ENCODE data around the gene DPM3. TPM values are rescaled to one million over a fixed set of nuclear protein-coding genes. Genes with fewer than 3 reads are reported as not detected.

DPM3 gene
- total RNA-seq (2012; rRNA removed) (29.0 and 30.6 TPM in 2 replicates), polyA plus RNA-seq (2012; rRNA removed) (129 and 138 TPM in 2 replicates), Bru-seq, nascent RNA (percentile 76 among the genes with signal in this experiment), BruChase-seq, experiment 1, labeled RNA remaining after a 6-hour chase (percentile 76 among the genes with signal in this experiment), BruChase-seq, experiment 2, labeled RNA remaining after a 2-hour chase (percentile 77 among the genes with signal in this experiment)
- polyA plus RNA-seq (2012; cell fraction: cytosol; rRNA removed): 211 and 435 TPM in 2 replicates
- 30.8 and 68.8 TPM in 2 replicates for polyA plus RNA-seq (2012; cell fraction: nucleus; rRNA removed; ENCODE audit: low replicate concordance)
- long read RNA-seq, transcript DPM3-203 (2 exons, 409 nt): major isoform, 10 of 18 reads
- long read RNA-seq, transcript DPM3-202 (1 exons, 517 nt): minor isoform, 5 of 18 reads
- long read RNA-seq, partial matches to known transcripts: 0 of 18 reads
- long read RNA-seq, other reads (novel, unspliced or antisense): 0 of 18 reads

GRCh38 chr1:155139895-155140629, at the start of gene DPM3:
Gene DPM3 (minus strand): TSS chr1:155140531. CDS start chr1:155140240, 291 bp downstream.
- peak within 1 kb of the TSS; percentile 80 for H2BK5ac ChIP-seq (ENCODE audit: low read depth, low read length, poor library complexity, severe bottlenecking)
- no peak within 1 kb of the TSS for H2BK15ac ChIP-seq (ENCODE audit: low read depth, low read length)
- H2BK20ac ChIP-seq (ENCODE audit: low read depth, low read length): no peak within 1 kb of the TSS
- peak within 1 kb of the TSS; percentile 83 for H3K27ac ChIP-seq (ENCODE audit: insufficient read depth, low read length)
- peak within 1 kb of the TSS; percentile 79 for H3K4me3 ChIP-seq (ENCODE audit: insufficient read depth, low read depth, low read length)
- dilution Hi-C loops (cut with HindIII; ENCODE audit: low sequenced_read_pairs, unreplicated experiment): no loop called here
- peak within 1 kb of the TSS; percentile 77 to 97 for H4K8ac ChIP-seq (ENCODE audit: low read depth in 2 of 2, low read length in 2 of 2)
- peaks cover 4% of the 10 kb centered on the region; the same call in 1 of the 2 replicates for H3K4me1 ChIP-seq (ENCODE audit: control insufficient read depth, insufficient read depth, low read length)
- peak within 1 kb of the TSS; percentile 96 for H4K5ac ChIP-seq (ENCODE audit: low read depth, low read length)
- ATAC-seq (ENCODE audit: low read depth) (peak; percentile 69), DNase-seq (peak; percentile 72)
- intact Hi-C loops (cut with micrococcal nuclease): no loop called here
- H2AFZ ChIP-seq (replicated peaks; ENCODE audit: low read length, poor library complexity): peak within 1 kb of the TSS; percentile 100
- H3K4me2 ChIP-seq (ENCODE audit: low read depth, low read length): peak within 1 kb of the TSS; percentile 92
- H3K23ac ChIP-seq (ENCODE audit: low read depth, low read length): peak within 1 kb of the TSS; percentile 57
- peak within 1 kb of the TSS; percentile 96 for H2AK9ac ChIP-seq (replicated peaks; ENCODE audit: low read depth, low read length, poor library complexity)
- peaks cover 23 to 39% of the 10 kb centered on the region in 2 experiments for H3K79me1 ChIP-seq (ENCODE audit: low read depth in 1 of 2, low read length in 2 of 2)
- WGBS, 2 experiments (ENCODE audit: extremely low coverage in 2 of 2, insufficient read length in 1 of 2): 0% methylated on average over 26 of the region's 42 CpGs; no CpG with 5 or more reads in 1 of the 2 experiments
- ChIA-PET CTCF (no interaction called here), POLR2A (ENCODE audit: unreplicated experiment) (interaction anchor here (0.6 kb wide), 2 partner anchors 428 to 1314 kb away, joined by 4 read pairs; no protein-coding TSS in a partner anchor)
- no peaks in the 10 kb centered on the region for H4K20me1 ChIP-seq (ENCODE audit: insufficient read depth, low read length)
- H4K91ac ChIP-seq (ENCODE audit: insufficient read depth, low read depth, low read length): peak within 1 kb of the TSS; percentile 83
- peak within 1 kb of the TSS; percentile 81 for H3K56ac ChIP-seq (ENCODE audit: extremely low read depth, insufficient read depth, low read length)
- H3K18ac ChIP-seq (ENCODE audit: low read depth, low read length): no peak within 1 kb of the TSS
- TF ChIP-seq, protein P1, sequence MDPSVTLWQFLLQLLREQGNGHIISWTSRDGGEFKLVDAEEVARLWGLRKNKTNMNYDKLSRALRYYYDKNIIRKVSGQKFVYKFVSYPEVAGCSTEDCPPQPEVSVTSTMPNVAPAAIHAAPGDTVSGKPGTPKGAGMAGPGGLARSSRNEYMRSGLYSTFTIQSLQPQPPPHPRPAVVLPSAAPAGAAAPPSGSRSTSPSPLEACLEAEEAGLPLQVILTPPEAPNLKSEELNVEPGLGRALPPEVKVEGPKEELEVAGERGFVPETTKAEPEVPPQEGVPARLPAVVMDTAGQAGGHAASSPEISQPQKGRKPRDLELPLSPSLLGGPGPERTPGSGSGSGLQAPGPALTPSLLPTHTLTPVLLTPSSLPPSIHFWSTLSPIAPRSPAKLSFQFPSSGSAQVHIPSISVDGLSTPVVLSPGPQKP (IDR thresholded peaks at IDR 0.05; ENCODE audit: borderline replicate concordance, low read depth, low read length): no peak
- peak; percentile 42; the same call in 1 of the 2 replicates for TF ChIP-seq POLR2A (IDR thresholded peaks at IDR 0.05; ENCODE audit: low read depth, low read length)
- TF ChIP-seq BHLHE40 (IDR thresholded peaks at IDR 0.05; ENCODE audit: low read depth, low read length): peak; percentile 42; the same call in 1 of the 2 replicates
- TF ChIP-seq MAZ (IDR thresholded peaks at IDR 0.05; ENCODE audit: borderline replicate concordance, low read depth, low read length): peak; percentile 27; the same call in 1 of the 2 replicates
- H2AK5ac ChIP-seq (ENCODE audit: low read depth, low read length): peak within 1 kb of the TSS; percentile 91
- TSS peak; percentile 82 for BruUV-seq (replicated peaks)
- no peak within 1 kb of the TSS for H2BK120ac ChIP-seq (ENCODE audit: low read depth, low read length)
- peak within 1 kb of the TSS; percentile 61 for H3K4ac ChIP-seq (ENCODE audit: low read depth, low read length)
- peak within 1 kb of the TSS; percentile 94 for H3K9ac ChIP-seq (ENCODE audit: low read depth, low read length)
- H3K9me1 ChIP-seq (ENCODE audit: insufficient read depth, low read length): peaks cover 12% of the 10 kb centered on the region; the same call in 1 of the 2 replicates
- no peaks in the 10 kb centered on the region for H3K9me3 ChIP-seq (ENCODE audit: control insufficient read depth, insufficient read depth, low read length)
- H3K36me3 ChIP-seq (ENCODE audit: control insufficient read depth, insufficient read depth, low read length): peaks cover 3% of the 10 kb centered on the region; the same call in 1 of the 2 replicates
- H3K27me3 ChIP-seq (ENCODE audit: control insufficient read depth, insufficient read depth, low read length): peaks cover 3% of the 10 kb centered on the region; the same call in 1 of the 2 replicates
- in situ Hi-C loops (cut with MboI; ENCODE audit: low sequenced_read_pairs): no loop called here
- H3K14ac ChIP-seq (replicated peaks; ENCODE audit: low read depth, low read length): peak within 1 kb of the TSS; percentile 72
